Uterus (tissue), 4 donors: ENCODE data around the gene SGSM2. TPM values are rescaled to one million over a fixed set of nuclear protein-coding genes. Genes with fewer than 3 reads are reported as not detected.

Experiments used
- DNase-seq, 2 donors: peaks; one replicate each; pipeline ENCODE4 v3.0.0-alpha.2; 2019 to 2020
- H3K27ac ChIP-seq, 2 donors: fragments of 200-600 bp; sonication (generic); 1 replicate in 1 of 2; 2 replicates in 1 of 2; pipeline ENCODE4 v1.5.1; 2016 to 2018
- H3K27me3 ChIP-seq, 2 donors: fragments of 200-600 bp; sonication (generic); one replicate each; pipeline ENCODE4 v1.5.1; 2018 to 2019; ENCODE audit warnings: control low read depth in 1 of 2
- H3K36me3 ChIP-seq, 2 donors: fragments of 200-600 bp; sonication (generic); one replicate each; pipeline ENCODE4 v1.5.1; 2019; ENCODE audit warnings: control low read depth in 1 of 2
- H3K4me1 ChIP-seq, 2 donors: fragments of 200-600 bp; sonication (generic); one replicate each; pipeline ENCODE4 v1.5.1; 2018 to 2019; ENCODE audit warnings: control low read depth in 1 of 2
- H3K4me3 ChIP-seq, 2 donors: fragments of 200-600 bp; sonication (generic); 1 replicate in 1 of 2; 2 replicates in 1 of 2; pipeline ENCODE4 v1.5.1; 2018 to 2019; ENCODE audit warnings: mild to moderate bottlenecking in 1 of 2
- H3K9me3 ChIP-seq, 2 donors: fragments of 200-600 bp; sonication (generic); one replicate each; pipeline ENCODE4 v1.5.1; 2019; ENCODE audit warnings: control low read depth in 1 of 2
- POLR2A ChIP-seq, 2 donors: fragments of 450-650 bp; IDR thresholded peaks; one replicate each; pipeline ENCODE4 v1.6.1; 2016; ENCODE audit warnings: antibody characterized with exemption in 2 of 2, mild to moderate bottlenecking in 1 of 2, moderate library complexity in 1 of 2
- intact Hi-C: fragments of 100-400 bp; cut with DNase I; formaldehyde crosslinking; loops from one replicate; pipeline ENCODE4 v1.15.1; 2023; ENCODE audit warnings: low total_unique reads
- total RNA-seq, 4 donors: library from RNA; depleted of rRNA in 3 of 4; stranded (reverse); fragments of >200 nt in 3 of 4; gene quantifications; one replicate each; pipeline versions ENCODE4 v1.1.0 to v1.2.4, GENCODE V29; 2014 to 2023
- TF ChIP-seq, protein P1 (sequence below), 4 experiments: fragments of 200-600 bp in 2 of 4; fragments of 450-650 bp in 2 of 4; sonication (generic) in 2 of 4; IDR thresholded peaks; one replicate each; pipeline ENCODE4 v1.5.1; 2016 to 2019; ENCODE audit warnings: antibody characterized with exemption in 4 of 4, mild to moderate bottlenecking in 2 of 4, moderate library complexity in 1 of 4
- donor health status: DM: yes; HTN: yes; CAD: no.

Gene SGSM2
- total RNA-seq, 4 donors from 2014 or later: 13.2 to 77.5 (median 51.2) TPM

GRCh38 chr17:2361010-2361760 lies 23.9 kb downstream of the SGSM2 start:
- Histone ChIP-seq H3K27me3 (no peaks in the 10 kb centered on the region), H3K36me3 (no peaks in the 10 kb centered on the region)
- TF ChIP-seq, protein P1, sequence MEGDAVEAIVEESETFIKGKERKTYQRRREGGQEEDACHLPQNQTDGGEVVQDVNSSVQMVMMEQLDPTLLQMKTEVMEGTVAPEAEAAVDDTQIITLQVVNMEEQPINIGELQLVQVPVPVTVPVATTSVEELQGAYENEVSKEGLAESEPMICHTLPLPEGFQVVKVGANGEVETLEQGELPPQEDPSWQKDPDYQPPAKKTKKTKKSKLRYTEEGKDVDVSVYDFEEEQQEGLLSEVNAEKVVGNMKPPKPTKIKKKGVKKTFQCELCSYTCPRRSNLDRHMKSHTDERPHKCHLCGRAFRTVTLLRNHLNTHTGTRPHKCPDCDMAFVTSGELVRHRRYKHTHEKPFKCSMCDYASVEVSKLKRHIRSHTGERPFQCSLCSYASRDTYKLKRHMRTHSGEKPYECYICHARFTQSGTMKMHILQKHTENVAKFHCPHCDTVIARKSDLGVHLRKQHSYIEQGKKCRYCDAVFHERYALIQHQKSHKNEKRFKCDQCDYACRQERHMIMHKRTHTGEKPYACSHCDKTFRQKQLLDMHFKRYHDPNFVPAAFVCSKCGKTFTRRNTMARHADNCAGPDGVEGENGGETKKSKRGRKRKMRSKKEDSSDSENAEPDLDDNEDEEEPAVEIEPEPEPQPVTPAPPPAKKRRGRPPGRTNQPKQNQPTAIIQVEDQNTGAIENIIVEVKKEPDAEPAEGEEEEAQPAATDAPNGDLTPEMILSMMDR (IDR thresholded peaks at IDR 0.05): no peak
- no peak for TF ChIP-seq POLR2A (IDR thresholded peaks at IDR 0.05)

DNA sequence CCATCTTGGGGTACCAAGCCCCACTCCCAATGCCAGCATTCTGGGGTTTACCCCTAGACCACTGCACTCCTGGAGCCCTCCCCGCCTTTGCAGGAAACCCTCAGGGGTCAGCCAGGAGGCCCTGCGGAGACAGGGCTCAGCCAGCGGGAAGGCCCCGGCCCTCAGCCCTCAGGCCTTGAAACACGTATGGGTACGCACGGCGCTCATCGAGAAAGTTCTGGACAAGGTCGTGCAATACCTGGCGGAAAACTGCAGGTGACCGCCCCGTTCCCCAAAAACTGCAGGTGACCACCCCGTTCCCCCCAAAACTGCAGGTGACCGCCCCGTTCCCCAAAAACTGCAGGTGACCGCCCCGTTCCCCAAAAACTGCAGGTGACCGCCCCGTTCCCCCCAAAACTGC lies 24.7 kb downstream of the SGSM2 start:
- DNase-seq: no peak
- no peak overlapping the region for H3K4me3 ChIP-seq
- no peaks in the 10 kb centered on the region for H3K4me1 ChIP-seq
- H3K36me3 ChIP-seq: no peaks in the 10 kb centered on the region
- intact Hi-C loops: no loop called here
- TF ChIP-seq, protein P1 (IDR thresholded peaks at IDR 0.05): no peak
- no peak for TF ChIP-seq POLR2A (IDR thresholded peaks at IDR 0.05)
- H3K27me3 ChIP-seq: no peaks in the 10 kb centered on the region
- H3K27ac ChIP-seq: no peak overlapping the region
- H3K9me3 ChIP-seq: no peaks in the 10 kb centered on the region

More at GRCh38 chr17:2361010-2361760, 23.9 kb downstream of the SGSM2 start:
- DNase-seq: no peak
- H3K4me1 ChIP-seq: no peaks in the 10 kb centered on the region
- H3K4me3 ChIP-seq: no peak overlapping the region
- no peaks in the 10 kb centered on the region for H3K9me3 ChIP-seq
- H3K27ac ChIP-seq: no peak overlapping the region
- intact Hi-C loops: no loop called here

GRCh38 chr17:2362416-2362815 lies 25.1 kb downstream of the SGSM2 start:
- no peak for TF ChIP-seq POLR2A (IDR thresholded peaks at IDR 0.05)
- TF ChIP-seq, protein P1 (IDR thresholded peaks at IDR 0.05): no peak
- H3K9me3 ChIP-seq: no peaks in the 10 kb centered on the region
- H3K4me3 ChIP-seq: no peak overlapping the region
- intact Hi-C loops: no loop called here
- no peaks in the 10 kb centered on the region for H3K4me1 ChIP-seq
- no peak for DNase-seq
- H3K27me3 ChIP-seq: no peaks in the 10 kb centered on the region
- no peaks in the 10 kb centered on the region for H3K36me3 ChIP-seq
- H3K27ac ChIP-seq: no peak overlapping the region

GRCh38 chr17:2362881-2363280 lies 25.6 kb downstream of the SGSM2 start:
- H3K27me3 ChIP-seq: no peaks in the 10 kb centered on the region
- H3K4me1 ChIP-seq: no peaks in the 10 kb centered on the region
- intact Hi-C loops: no loop called here
- H3K9me3 ChIP-seq: no peaks in the 10 kb centered on the region
- TF ChIP-seq, protein P1 (IDR thresholded peaks at IDR 0.05): no peak
- no peak for TF ChIP-seq POLR2A (IDR thresholded peaks at IDR 0.05)
- DNase-seq: no peak
- no peak overlapping the region for H3K27ac ChIP-seq
- no peaks in the 10 kb centered on the region for H3K36me3 ChIP-seq
- H3K4me3 ChIP-seq: no peak overlapping the region

DNA sequence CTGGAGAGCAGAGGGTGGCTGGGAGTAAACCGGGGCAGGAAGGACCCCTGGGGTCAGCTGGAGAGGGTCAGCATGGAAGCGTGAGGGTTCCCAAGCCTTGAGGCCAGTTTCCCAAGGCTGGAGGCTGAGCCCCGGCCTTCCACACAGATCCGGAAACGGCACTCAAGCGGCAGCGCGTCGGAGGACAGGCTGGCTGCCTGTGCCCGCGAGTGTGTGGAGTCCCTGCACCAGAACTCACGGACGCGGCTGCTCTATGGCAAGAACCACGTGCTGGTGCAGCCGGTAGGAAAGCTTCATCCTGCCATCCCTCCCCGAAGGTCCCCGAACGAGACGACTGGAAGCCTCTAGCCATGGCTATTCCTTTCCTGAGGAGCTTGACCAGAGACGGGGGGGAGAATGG lies 26.0 kb downstream of the SGSM2 start:
- H3K27ac ChIP-seq: no peak overlapping the region
- no peaks in the 10 kb centered on the region for H3K9me3 ChIP-seq
- no peaks in the 10 kb centered on the region for H3K36me3 ChIP-seq
- intact Hi-C loops: no loop called here
- no peaks in the 10 kb centered on the region for H3K4me1 ChIP-seq
- no peak overlapping the region for H3K4me3 ChIP-seq
- DNase-seq: no peak
- no peaks in the 10 kb centered on the region for H3K27me3 ChIP-seq
- no peak for TF ChIP-seq POLR2A (IDR thresholded peaks at IDR 0.05)
- TF ChIP-seq, protein P1 (IDR thresholded peaks at IDR 0.05): no peak
